ENCODE measurements around the gene C5orf24. TPM values are rescaled to one million over a fixed set of nuclear protein-coding genes. Genes with fewer than 3 reads are reported as not detected.
"Not testable (repeated sequence)": the region's sequence is repeated elsewhere in the genome, so short reads cannot be mapped to it uniquely, and the experiment has no call there.

The C5orf24 gene
- total and polyA plus RNA-seq, 11 donors: 10.9 to 33.4 (median 27.0) TPM

- DNase-seq (no peak), ATAC-seq (no peak)
- intact Hi-C loops (cut with DNase I): no loop called here
- Histone ChIP-seq H3K4me1 (peaks cover 0 to 51% (median 19%) of the 10 kb centered on the region in 12 donors), H3K36me3 (peaks cover 0 to 5% (median 0%) of the 10 kb centered on the region in 9 donors), H3K9me3 (no peaks in the 10 kb centered on the region), H3K4me3 (no peak overlapping the region), H3K27me3 (no peaks in the 10 kb centered on the region), H3K27ac (peak overlapping the region in 1 of 12 donors; percentile 98)
- TF ChIP-seq, protein P1, sequence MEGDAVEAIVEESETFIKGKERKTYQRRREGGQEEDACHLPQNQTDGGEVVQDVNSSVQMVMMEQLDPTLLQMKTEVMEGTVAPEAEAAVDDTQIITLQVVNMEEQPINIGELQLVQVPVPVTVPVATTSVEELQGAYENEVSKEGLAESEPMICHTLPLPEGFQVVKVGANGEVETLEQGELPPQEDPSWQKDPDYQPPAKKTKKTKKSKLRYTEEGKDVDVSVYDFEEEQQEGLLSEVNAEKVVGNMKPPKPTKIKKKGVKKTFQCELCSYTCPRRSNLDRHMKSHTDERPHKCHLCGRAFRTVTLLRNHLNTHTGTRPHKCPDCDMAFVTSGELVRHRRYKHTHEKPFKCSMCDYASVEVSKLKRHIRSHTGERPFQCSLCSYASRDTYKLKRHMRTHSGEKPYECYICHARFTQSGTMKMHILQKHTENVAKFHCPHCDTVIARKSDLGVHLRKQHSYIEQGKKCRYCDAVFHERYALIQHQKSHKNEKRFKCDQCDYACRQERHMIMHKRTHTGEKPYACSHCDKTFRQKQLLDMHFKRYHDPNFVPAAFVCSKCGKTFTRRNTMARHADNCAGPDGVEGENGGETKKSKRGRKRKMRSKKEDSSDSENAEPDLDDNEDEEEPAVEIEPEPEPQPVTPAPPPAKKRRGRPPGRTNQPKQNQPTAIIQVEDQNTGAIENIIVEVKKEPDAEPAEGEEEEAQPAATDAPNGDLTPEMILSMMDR (IDR thresholded peaks at IDR 0.05): no peak
- TF ChIP-seq POLR2A (IDR thresholded peaks at IDR 0.05): no peak
Measured at GRCh38 chr5:134877159-134877558, 31.4 kb downstream of the C5orf24 start.

GRCh38 chr5:134878403-134878802 is 32.6 kb downstream of the C5orf24 start:
- H3K27me3 ChIP-seq: no peaks in the 10 kb centered on the region
- intact Hi-C loops (cut with DNase I): no loop called here
- WGBS, 4 donors: 84 to 89% (median 87%) methylated on average over 3 of the region's 3 CpGs
- H3K27ac ChIP-seq: peak overlapping the region in 1 of 12 donors; percentile 2
- no peaks in the 10 kb centered on the region for H3K9me3 ChIP-seq
- H3K4me1 ChIP-seq: peaks cover 0 to 51% (median 19%) of the 10 kb centered on the region in 12 donors
- peaks cover 0 to 5% (median 0%) of the 10 kb centered on the region in 9 donors for H3K36me3 ChIP-seq
- DNase-seq: no peak
- no peak for ATAC-seq
- H3K4me3 ChIP-seq: no peak overlapping the region
- no peak for TF ChIP-seq POLR2A (IDR thresholded peaks at IDR 0.05)
- TF ChIP-seq, protein P1 (IDR thresholded peaks at IDR 0.05): no peak

GRCh38 chr5:134879456-134879855 is 33.7 kb downstream of the C5orf24 start:
- no peak for ATAC-seq

GRCh38 chr5:134880937-134881336 is 35.2 kb downstream of the C5orf24 start:
- ATAC-seq; DNase-seq; intact Hi-C loops (cut with DNase I); H3K9me3 ChIP-seq; H3K36me3 ChIP-seq; H3K27ac ChIP-seq; H3K27me3 ChIP-seq; H3K4me3 ChIP-seq: not testable (repeated sequence)
- whole genome bisulfite sequencing, 4 donors: 66 to 78% (median 69%) methylated on average over 1 to 2 of the region's 3 CpGs
- peaks cover 0 to 33% (median 9%) of the 10 kb centered on the region in 12 donors for H3K4me1 ChIP-seq

More at GRCh38 chr5:134879456-134879855, 33.7 kb downstream of the C5orf24 start:
- H3K4me3 ChIP-seq: no peak overlapping the region
- H3K9me3 ChIP-seq: no peaks in the 10 kb centered on the region
- no peak overlapping the region for H3K27ac ChIP-seq
- DNase-seq: no peak
- H3K4me1 ChIP-seq: peaks cover 0 to 45% (median 16%) of the 10 kb centered on the region in 12 donors
- intact Hi-C loops (cut with DNase I): no loop called here
- WGBS, 4 donors: 47 to 72% (median 62%) methylated on average over 3 of the region's 3 CpGs
- H3K36me3 ChIP-seq: peaks cover 0 to 5% (median 0%) of the 10 kb centered on the region in 9 donors
- TF ChIP-seq, protein P1 (IDR thresholded peaks at IDR 0.05): no peak
- TF ChIP-seq POLR2A (IDR thresholded peaks at IDR 0.05): no peak
- no peaks in the 10 kb centered on the region for H3K27me3 ChIP-seq

- 90 to 96% (median 95%) methylated on average over 2 to 28 of the region's 30 CpGs; no CpG with 5 or more reads in 1 of the 4 donors for WGBS, 4 donors
Measured at GRCh38 chr5:134881711-134882110, 35.9 kb downstream of the C5orf24 start.

More at GRCh38 chr5:134881711-134882110, 35.9 kb downstream of the C5orf24 start:
- H3K36me3 ChIP-seq; H3K27me3 ChIP-seq; H3K27ac ChIP-seq; DNase-seq; H3K9me3 ChIP-seq; intact Hi-C loops (cut with DNase I); H3K4me3 ChIP-seq; ATAC-seq: not testable (repeated sequence)
- peaks cover 0 to 28% (median 6%) of the 10 kb centered on the region in 12 donors for H3K4me1 ChIP-seq
